Thyroid gland (tissue), 4 donors: Measurements from ENCODE around the gene SART3.

Source experiments
- CTCF ChIP-seq, 6 experiments: fragments of 200-600 bp in 3 of 6; fragments of 450-650 bp in 3 of 6; sonication (generic) in 3 of 6; IDR thresholded peaks; one replicate each; pipeline ENCODE4 v1.5.1; 2016 to 2019; ENCODE audit warnings: antibody characterized with exemption in 6 of 6, mild to moderate bottlenecking in 2 of 6, inconsistent platforms in 1 of 6, moderate library complexity in 1 of 6
- POLR2A ChIP-seq, 2 donors: fragments of 450-650 bp; IDR thresholded peaks; one replicate each; pipeline ENCODE4 v1.6.1; 2017; ENCODE audit warnings: antibody characterized with exemption in 2 of 2, mild to moderate bottlenecking in 2 of 2, moderate library complexity in 1 of 2

DNA sequence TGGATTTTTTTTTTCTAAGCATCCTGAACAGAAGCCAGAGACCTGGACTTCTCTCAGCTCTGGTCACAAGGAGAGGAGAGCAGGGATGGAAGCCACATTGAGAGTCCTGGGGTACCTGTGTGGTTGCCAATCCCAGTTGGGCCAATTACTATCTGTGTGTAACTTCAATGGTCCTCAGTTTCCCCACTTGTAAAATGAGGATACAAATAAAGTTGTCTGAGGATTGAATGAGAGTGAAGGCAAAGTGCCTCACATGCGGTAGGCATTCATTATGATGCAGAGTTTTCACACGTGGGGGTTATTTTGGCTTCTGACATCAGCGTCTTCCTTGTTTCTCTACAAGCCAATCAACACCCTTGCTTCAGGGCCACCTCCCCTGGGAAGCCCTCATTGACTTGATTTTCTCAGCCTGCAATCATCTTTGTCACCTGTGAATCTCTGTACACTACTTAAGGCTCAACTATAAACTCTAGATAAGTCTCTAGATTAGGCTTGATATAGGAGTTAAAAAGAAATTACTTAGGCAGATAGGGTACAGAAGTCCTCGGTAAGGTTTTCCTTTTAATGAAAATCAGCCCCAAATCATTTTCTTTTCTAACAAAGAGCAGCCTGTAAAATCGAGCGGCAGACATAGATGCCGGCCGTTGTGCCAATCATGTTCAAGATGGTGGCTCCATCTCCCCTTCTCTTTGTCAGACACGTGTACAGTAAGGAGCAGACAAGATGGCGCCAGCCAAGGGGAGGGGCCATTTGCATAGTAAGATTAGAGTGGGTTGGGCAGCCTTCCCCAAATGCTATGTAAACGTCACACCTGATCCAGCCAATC lies 83.7 kb downstream of the SART3 start:
- TF ChIP-seq CTCF (IDR thresholded peaks at IDR 0.05) = no peak
- no peak for TF ChIP-seq POLR2A (IDR thresholded peaks at IDR 0.05)
